ENCODE data around the gene GOLPH3L. TPM values are rescaled to one million over a fixed set of nuclear protein-coding genes. Genes with fewer than 3 reads are reported as not detected.
A peak's percentile ranks its signal among the peaks of the same experiment; 100 is the strongest.
"Not testable (repeated sequence)": the region's sequence is repeated elsewhere in the genome, so short reads cannot be mapped to it uniquely, and the experiment has no call there.

GOLPH3L gene
- total and polyA plus RNA-seq, 2 of the 13 experiments (the other 11 are each of a cell fraction or from before 2014, with no cell fraction given): 8.2 to 12.8 TPM

- CTCF ChIA-PET (ENCODE audit: low intra/inter-chr PET ratio, low total read pairs); H3K4me2 ChIP-seq (ENCODE audit: low read depth, low read length); H4K20me1 ChIP-seq (ENCODE audit: insufficient read depth, low read length); H3K4me3 ChIP-seq (replicated peaks in 1 of 3; ENCODE audit: insufficient read depth in 1 of 3, low read depth in 2 of 3, low read length in 3 of 3); H2AFZ ChIP-seq (ENCODE audit: low read length); in situ Hi-C loops (cut with HindIII; ENCODE audit: extremely low pct_ligation_motif_present, low pct_unique_long_range_greater_than_20kb); H3K9ac ChIP-seq (ENCODE audit: insufficient read depth, low read depth, low read length); H3K27me3 ChIP-seq (ENCODE audit: control insufficient read depth in 1 of 2, insufficient read depth in 2 of 2, low read length in 2 of 2); H3K27ac ChIP-seq (ENCODE audit: extremely low read length, insufficient read depth, low read length); ATAC-seq; H3K9me3 ChIP-seq (ENCODE audit: low read length); DNase-seq (ENCODE audit: low spot score); BruUV-seq (replicated peaks); FAIRE-seq: not testable (repeated sequence)
- Histone ChIP-seq H3K79me2 (ENCODE audit: insufficient read depth, low read length) (peaks cover 30% of the 10 kb centered on the region), H3K4me1 (ENCODE audit: insufficient read depth, low read length) (peaks cover 46% of the 10 kb centered on the region), H3K36me3 (replicated peaks in 1 of 2; ENCODE audit: control insufficient read depth in 1 of 2, insufficient read depth in 2 of 2, low read length in 2 of 2) (peaks cover 17 to 61% of the 10 kb centered on the region in 2 experiments)
- POLR2A ChIA-PET: interaction anchor here (0.8 to 0.9 kb wide), 2 partner anchors 45 to 62 kb away, joined by 3 to 4 read pairs; partner anchors contain the start of gene MCL1
- intact Hi-C loops (cut with micrococcal nuclease; ENCODE audit: unreplicated experiment): loop anchor here (5.0 to 10.0 kb wide), 3 partner anchors 71 to 191 kb away; partner anchors contain the start of gene GOLPH3L
- 100% methylated on average over 1 of the region's 1 CpG for WGBS (ENCODE audit: low lambda C conversion rate)
These were observed 72.8 kb downstream of the GOLPH3L start for GRCh38 chr1:150624134-150624533.

GRCh38 chr1:150622303-150622975 lies 74.5 kb downstream of the GOLPH3L start:
- no peak overlapping the region for H2AFZ ChIP-seq (ENCODE audit: low read length)
- H3K4me1 ChIP-seq (ENCODE audit: insufficient read depth, low read length): peaks cover 43% of the 10 kb centered on the region
- H3K79me2 ChIP-seq (ENCODE audit: insufficient read depth, low read length): peaks cover 14% of the 10 kb centered on the region
- FAIRE-seq: no peak
- intact Hi-C loops (cut with micrococcal nuclease; ENCODE audit: unreplicated experiment): loop anchor here (5.0 to 10.0 kb wide), 3 partner anchors 72 to 192 kb away; partner anchors contain the start of gene GOLPH3L
- H3K36me3 ChIP-seq (replicated peaks in 1 of 2; ENCODE audit: control insufficient read depth in 1 of 2, insufficient read depth in 2 of 2, low read length in 2 of 2): peaks cover 17 to 57% of the 10 kb centered on the region in 2 experiments
- no TSS peak for BruUV-seq (replicated peaks)
- no peak overlapping the region for H3K4me2 ChIP-seq (ENCODE audit: low read depth, low read length)
- no peaks in the 10 kb centered on the region for H3K9me3 ChIP-seq (ENCODE audit: low read length)
- WGBS (ENCODE audit: low lambda C conversion rate): 80% methylated on average over 8 of the region's 8 CpGs
- no peak overlapping the region for H3K27ac ChIP-seq (ENCODE audit: extremely low read length, insufficient read depth, low read length)
- no peak overlapping the region for H3K4me3 ChIP-seq (replicated peaks in 1 of 3; ENCODE audit: insufficient read depth in 1 of 3, low read depth in 2 of 3, low read length in 3 of 3)
- no peaks in the 10 kb centered on the region for H4K20me1 ChIP-seq (ENCODE audit: insufficient read depth, low read length)
- H3K27me3 ChIP-seq (ENCODE audit: control insufficient read depth in 1 of 2, insufficient read depth in 2 of 2, low read length in 2 of 2): no peaks in the 10 kb centered on the region
- peak; percentile 55; the same call in 2 of the 3 replicates for ATAC-seq
- ChIA-PET POLR2A (interaction anchor here (0.9 to 4.5 kb wide), 6 partner anchors 8 to 49 kb away, joined by 3 to 40 read pairs (median 3); partner anchors contain the start of gene MCL1), CTCF (ENCODE audit: low intra/inter-chr PET ratio, low total read pairs) (interaction anchor here (1.8 to 2.1 kb wide), 2 partner anchors 43 to 61 kb away, joined by 5 to 15 read pairs; partner anchors contain the start of gene MCL1)
- in situ Hi-C loops (cut with HindIII; ENCODE audit: extremely low pct_ligation_motif_present, low pct_unique_long_range_greater_than_20kb): no loop called here
- H3K9ac ChIP-seq (ENCODE audit: insufficient read depth, low read depth, low read length): no peak overlapping the region
- no peak for TF ChIP-seq ZNF263 (CRISPR knock-in tag; IDR thresholded peaks at IDR 0.05)
- TF ChIP-seq, protein P1, sequence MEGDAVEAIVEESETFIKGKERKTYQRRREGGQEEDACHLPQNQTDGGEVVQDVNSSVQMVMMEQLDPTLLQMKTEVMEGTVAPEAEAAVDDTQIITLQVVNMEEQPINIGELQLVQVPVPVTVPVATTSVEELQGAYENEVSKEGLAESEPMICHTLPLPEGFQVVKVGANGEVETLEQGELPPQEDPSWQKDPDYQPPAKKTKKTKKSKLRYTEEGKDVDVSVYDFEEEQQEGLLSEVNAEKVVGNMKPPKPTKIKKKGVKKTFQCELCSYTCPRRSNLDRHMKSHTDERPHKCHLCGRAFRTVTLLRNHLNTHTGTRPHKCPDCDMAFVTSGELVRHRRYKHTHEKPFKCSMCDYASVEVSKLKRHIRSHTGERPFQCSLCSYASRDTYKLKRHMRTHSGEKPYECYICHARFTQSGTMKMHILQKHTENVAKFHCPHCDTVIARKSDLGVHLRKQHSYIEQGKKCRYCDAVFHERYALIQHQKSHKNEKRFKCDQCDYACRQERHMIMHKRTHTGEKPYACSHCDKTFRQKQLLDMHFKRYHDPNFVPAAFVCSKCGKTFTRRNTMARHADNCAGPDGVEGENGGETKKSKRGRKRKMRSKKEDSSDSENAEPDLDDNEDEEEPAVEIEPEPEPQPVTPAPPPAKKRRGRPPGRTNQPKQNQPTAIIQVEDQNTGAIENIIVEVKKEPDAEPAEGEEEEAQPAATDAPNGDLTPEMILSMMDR (CRISPR knock-in tag; IDR thresholded peaks at IDR 0.05): peak; percentile 36
- no peak for TF ChIP-seq ZSCAN30 (CRISPR knock-in tag; IDR thresholded peaks at IDR 0.05)
- no peak for DNase-seq (ENCODE audit: low spot score)
